ENCODE data around the gene TRMO. TPM values are rescaled to one million over a fixed set of nuclear protein-coding genes. Genes with fewer than 3 reads are reported as not detected.

Gene TRMO
- total RNA-seq, 1 donor from 2014 or later: 8.5 TPM

DNA sequence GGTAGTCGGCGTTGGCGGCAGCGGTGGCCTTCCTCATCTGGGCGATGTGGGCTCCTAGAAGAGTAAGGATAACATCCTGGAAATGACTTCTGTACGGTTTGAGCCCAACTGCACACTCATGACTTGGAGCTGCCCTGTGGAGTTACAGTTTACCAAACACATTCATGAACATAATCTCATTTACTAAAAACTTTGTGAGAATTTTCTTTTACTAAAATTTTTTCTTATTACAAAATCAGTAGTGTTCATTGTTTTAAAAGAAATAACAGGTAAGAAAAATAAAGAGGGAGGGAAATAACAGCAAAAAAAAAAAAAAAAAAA lies 63.9 kb downstream of the TRMO start:
- TF ChIP-seq, protein P1, sequence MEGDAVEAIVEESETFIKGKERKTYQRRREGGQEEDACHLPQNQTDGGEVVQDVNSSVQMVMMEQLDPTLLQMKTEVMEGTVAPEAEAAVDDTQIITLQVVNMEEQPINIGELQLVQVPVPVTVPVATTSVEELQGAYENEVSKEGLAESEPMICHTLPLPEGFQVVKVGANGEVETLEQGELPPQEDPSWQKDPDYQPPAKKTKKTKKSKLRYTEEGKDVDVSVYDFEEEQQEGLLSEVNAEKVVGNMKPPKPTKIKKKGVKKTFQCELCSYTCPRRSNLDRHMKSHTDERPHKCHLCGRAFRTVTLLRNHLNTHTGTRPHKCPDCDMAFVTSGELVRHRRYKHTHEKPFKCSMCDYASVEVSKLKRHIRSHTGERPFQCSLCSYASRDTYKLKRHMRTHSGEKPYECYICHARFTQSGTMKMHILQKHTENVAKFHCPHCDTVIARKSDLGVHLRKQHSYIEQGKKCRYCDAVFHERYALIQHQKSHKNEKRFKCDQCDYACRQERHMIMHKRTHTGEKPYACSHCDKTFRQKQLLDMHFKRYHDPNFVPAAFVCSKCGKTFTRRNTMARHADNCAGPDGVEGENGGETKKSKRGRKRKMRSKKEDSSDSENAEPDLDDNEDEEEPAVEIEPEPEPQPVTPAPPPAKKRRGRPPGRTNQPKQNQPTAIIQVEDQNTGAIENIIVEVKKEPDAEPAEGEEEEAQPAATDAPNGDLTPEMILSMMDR (IDR thresholded peaks at IDR 0.05; ENCODE audit: insufficient read depth, low read depth, low read length): no peak
- no peak for TF ChIP-seq EZH2 (IDR thresholded peaks at IDR 0.05; ENCODE audit: insufficient read depth, low read length)
- no peaks in the 10 kb centered on the region for H3K36me3 Mint-ChIP-seq (ENCODE audit: low read depth, unreplicated experiment)
- no peaks in the 10 kb centered on the region for H3K79me2 ChIP-seq (ENCODE audit: insufficient read depth, low read length)
- peaks cover 10% of the 10 kb centered on the region for H4K20me1 ChIP-seq (ENCODE audit: insufficient read depth, low read length)
- H3K36me3 ChIP-seq (ENCODE audit: insufficient read depth, low read length): no peaks in the 10 kb centered on the region
- peaks cover 7% of the 10 kb centered on the region for H3K9me3 ChIP-seq (ENCODE audit: insufficient read depth, low read depth, low read length)
- no peak overlapping the region for H3K4me3 ChIP-seq (ENCODE audit: insufficient read depth, low read depth, low read length)
- FAIRE-seq: no peak
- H3K27ac ChIP-seq (ENCODE audit: low read depth, low read length): no peak overlapping the region
- peaks cover 4% of the 10 kb centered on the region for H3K4me1 ChIP-seq (ENCODE audit: insufficient read depth, low read length)
- H3K4me3 Mint-ChIP-seq (ENCODE audit: unreplicated experiment): peak overlapping the region; percentile 45
- peak overlapping the region; percentile 20 for H3K4me2 ChIP-seq (ENCODE audit: low read length)
- H3K27me3 Mint-ChIP-seq (ENCODE audit: low read depth, unreplicated experiment): peaks cover 81% of the 10 kb centered on the region
- no peak overlapping the region for H3K27ac Mint-ChIP-seq (ENCODE audit: unreplicated experiment)
- H3K4me1 Mint-ChIP-seq (ENCODE audit: low read depth, unreplicated experiment): peaks cover 4% of the 10 kb centered on the region
- H3K9ac ChIP-seq (ENCODE audit: low read length): no peak overlapping the region
- peaks cover 88% of the 10 kb centered on the region for H3K27me3 ChIP-seq (ENCODE audit: insufficient read depth, low read length)
- H3K9me3 Mint-ChIP-seq (ENCODE audit: unreplicated experiment): peaks cover 18% of the 10 kb centered on the region
- no peak overlapping the region for H2AFZ ChIP-seq (ENCODE audit: low read depth, low read length)
- no peak for DNase-seq (ENCODE audit: low read depth)

DNA sequence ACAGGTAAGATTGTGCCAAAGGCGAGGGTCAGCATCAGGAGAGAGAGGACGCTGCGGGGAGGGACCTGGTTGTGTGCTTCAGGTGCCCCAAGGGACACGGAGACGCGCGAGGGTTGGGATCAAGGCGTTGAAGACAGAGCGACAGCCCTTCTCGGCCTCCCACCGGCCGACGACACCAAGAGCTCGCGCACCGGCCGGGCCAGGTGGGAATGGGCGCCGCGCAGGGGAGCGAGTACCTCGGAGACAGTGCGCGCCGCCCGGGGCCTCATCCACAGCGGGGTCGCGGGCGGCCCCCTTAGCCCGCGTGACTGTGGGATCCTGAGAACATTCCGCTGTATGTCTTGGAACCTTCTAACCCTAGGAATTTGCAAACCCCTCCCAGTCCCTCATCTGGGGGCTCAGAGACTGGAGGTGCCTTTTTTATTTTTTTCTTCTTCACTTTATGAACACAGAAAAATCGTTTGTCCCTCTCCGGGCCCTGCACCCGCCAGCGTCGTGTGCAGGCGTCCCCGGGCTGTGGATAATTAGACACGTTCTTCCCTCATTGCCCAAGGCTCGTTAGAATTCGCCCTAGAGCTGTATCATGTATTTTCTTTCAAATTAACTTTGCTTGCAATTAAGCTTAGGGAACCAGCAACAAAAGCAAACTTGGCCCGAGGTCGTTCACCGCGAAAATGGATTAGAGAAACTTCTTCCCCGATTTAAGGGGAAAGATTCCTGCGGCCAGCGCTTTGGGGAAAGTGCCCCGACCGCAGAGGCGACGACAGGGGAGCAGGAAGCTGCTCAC lies 64.5 kb downstream of the TRMO start:
- H3K4me3 ChIP-seq (ENCODE audit: insufficient read depth, low read depth, low read length): no peak overlapping the region
- peak overlapping the region; percentile 45 for H3K4me3 Mint-ChIP-seq (ENCODE audit: unreplicated experiment)

More for the DNA sequence above, 64.5 kb downstream of the TRMO start:
- no peaks in the 10 kb centered on the region for H3K36me3 ChIP-seq (ENCODE audit: insufficient read depth, low read length)
- H3K27ac Mint-ChIP-seq (ENCODE audit: unreplicated experiment): no peak overlapping the region
- H3K4me1 ChIP-seq (ENCODE audit: insufficient read depth, low read length): peaks cover 4% of the 10 kb centered on the region
- no peaks in the 10 kb centered on the region for H3K79me2 ChIP-seq (ENCODE audit: insufficient read depth, low read length)
- FAIRE-seq (no peak), DNase-seq (ENCODE audit: low read depth) (no peak)
- H3K27ac ChIP-seq (ENCODE audit: low read depth, low read length): no peak overlapping the region
- no peak overlapping the region for H3K9ac ChIP-seq (ENCODE audit: low read length)
- H2AFZ ChIP-seq (ENCODE audit: low read depth, low read length): no peak overlapping the region
- no peaks in the 10 kb centered on the region for H3K36me3 Mint-ChIP-seq (ENCODE audit: low read depth, unreplicated experiment)
- H3K27me3 Mint-ChIP-seq (ENCODE audit: low read depth, unreplicated experiment): peaks cover 83% of the 10 kb centered on the region
- peaks cover 18% of the 10 kb centered on the region for H3K9me3 Mint-ChIP-seq (ENCODE audit: unreplicated experiment)
- peaks cover 89% of the 10 kb centered on the region for H3K27me3 ChIP-seq (ENCODE audit: insufficient read depth, low read length)
- H3K9me3 ChIP-seq (ENCODE audit: insufficient read depth, low read depth, low read length): peaks cover 7% of the 10 kb centered on the region
- H3K4me1 Mint-ChIP-seq (ENCODE audit: low read depth, unreplicated experiment): peaks cover 3% of the 10 kb centered on the region
- peak; percentile 91 for TF ChIP-seq EZH2 (IDR thresholded peaks at IDR 0.05; ENCODE audit: insufficient read depth, low read length)
- TF ChIP-seq, protein P1 (IDR thresholded peaks at IDR 0.05; ENCODE audit: insufficient read depth, low read depth, low read length): no peak
- peaks cover 10% of the 10 kb centered on the region for H4K20me1 ChIP-seq (ENCODE audit: insufficient read depth, low read length)
- H3K4me2 ChIP-seq (ENCODE audit: low read length): peak overlapping the region; percentile 20

Measured in astrocyte (in vitro differentiated cells and primary cell).